ENCODE results near the gene LPP. TPM values are rescaled to one million over a fixed set of nuclear protein-coding genes. Genes with fewer than 3 reads are reported as not detected.

The LPP gene
- total and polyA plus RNA-seq, 4 donors: 11.1 to 219 (median 66.5) TPM

- no peaks in the 10 kb centered on the region for H3K9me3 ChIP-seq (ENCODE audit: control insufficient read depth in 4 of 4, insufficient read depth in 3 of 4, low read length in 3 of 4)
- ATAC-seq (ENCODE audit: insufficient read depth, low FRiP score): no peak
- WGBS, 2 donors: 89 to 91% methylated on average over 1 of the region's 1 CpG
These were observed 552.2 kb downstream of the LPP start for GRCh38 chr3:188706176-188706575.

GRCh38 chr3:188706599-188706998 lies 552.6 kb downstream of the LPP start:
- DNase-seq: no peak
- Histone ChIP-seq H3K4me3 (no peak overlapping the region), H3K9ac (ENCODE audit: insufficient read depth in 1 of 2, low read length in 2 of 2) (no peak overlapping the region), H3K36me3 (ENCODE audit: control insufficient read depth in 4 of 4, insufficient read depth in 4 of 4, low read length in 4 of 4) (peaks cover 0 to 3% (median 2%) of the 10 kb centered on the region in 4 donors), H3K9me3 (ENCODE audit: control insufficient read depth in 4 of 4, insufficient read depth in 3 of 4, low read length in 3 of 4) (no peaks in the 10 kb centered on the region), H3K27me3 (ENCODE audit: control insufficient read depth in 3 of 3, insufficient read depth in 3 of 3, low read length in 2 of 3) (no peaks in the 10 kb centered on the region), H3K27ac (ENCODE audit: low read depth in 1 of 2, low read length in 1 of 2) (no peak overlapping the region), H3K4me1 (ENCODE audit: control insufficient read depth in 5 of 5, insufficient read depth in 5 of 5, low read length in 5 of 5) (peaks cover 0 to 14% (median under 1%) of the 10 kb centered on the region in 5 donors)
- ATAC-seq (ENCODE audit: insufficient read depth, low FRiP score): no peak
- 69 to 95% methylated on average over 1 of the region's 1 CpG for WGBS, 2 donors
- no peak for TF ChIP-seq CTCF (IDR thresholded peaks at IDR 0.05; ENCODE audit: control extremely low read depth, extremely low read depth)

More at GRCh38 chr3:188706176-188706575, 552.2 kb downstream of the LPP start:
- Histone ChIP-seq H3K36me3 (ENCODE audit: control insufficient read depth in 4 of 4, insufficient read depth in 4 of 4, low read length in 4 of 4) (peaks cover 0 to 3% (median 1%) of the 10 kb centered on the region in 4 donors), H3K4me3 (no peak overlapping the region), H3K27me3 (ENCODE audit: control insufficient read depth in 3 of 3, insufficient read depth in 3 of 3, low read length in 2 of 3) (no peaks in the 10 kb centered on the region), H3K27ac (ENCODE audit: low read depth in 1 of 2, low read length in 1 of 2) (no peak overlapping the region), H3K4me1 (ENCODE audit: control insufficient read depth in 5 of 5, insufficient read depth in 5 of 5, low read length in 5 of 5) (peaks cover 0 to 14% (median 0%) of the 10 kb centered on the region in 5 donors), H3K9ac (ENCODE audit: insufficient read depth in 1 of 2, low read length in 2 of 2) (no peak overlapping the region)
- DNase-seq: no peak
- no peak for TF ChIP-seq CTCF (IDR thresholded peaks at IDR 0.05; ENCODE audit: control extremely low read depth, extremely low read depth)

- no peak overlapping the region for H3K9ac ChIP-seq (ENCODE audit: insufficient read depth in 1 of 2, low read length in 2 of 2)
- H3K27me3 ChIP-seq (ENCODE audit: control insufficient read depth in 3 of 3, insufficient read depth in 3 of 3, low read length in 2 of 3): no peaks in the 10 kb centered on the region
- peaks cover 0 to 3% (median 2%) of the 10 kb centered on the region in 4 donors for H3K36me3 ChIP-seq (ENCODE audit: control insufficient read depth in 4 of 4, insufficient read depth in 4 of 4, low read length in 4 of 4)
- H3K9me3 ChIP-seq (ENCODE audit: control insufficient read depth in 4 of 4, insufficient read depth in 3 of 4, low read length in 3 of 4): no peaks in the 10 kb centered on the region
- 53 to 73% methylated on average over 12 of the region's 12 CpGs for WGBS, 2 donors
- no peak overlapping the region for H3K4me3 ChIP-seq
- DNase-seq (no peak), ATAC-seq (ENCODE audit: insufficient read depth, low FRiP score) (no peak)
- H3K27ac ChIP-seq (ENCODE audit: low read depth in 1 of 2, low read length in 1 of 2): no peak overlapping the region
- no peak for TF ChIP-seq CTCF (IDR thresholded peaks at IDR 0.05; ENCODE audit: control extremely low read depth, extremely low read depth)
- H3K4me1 ChIP-seq (ENCODE audit: control insufficient read depth in 5 of 5, insufficient read depth in 5 of 5, low read length in 5 of 5): peaks cover 0 to 22% (median 6%) of the 10 kb centered on the region in 5 donors
These were observed 553.7 kb downstream of the LPP start for GRCh38 chr3:188707381-188708288.
